GM12878 (cell line): ENCODE measurements around the gene LPCAT2. TPM values are rescaled to one million over a fixed set of nuclear protein-coding genes. Genes with fewer than 3 reads are reported as not detected.

Source experiments
- ATAC-seq: fragments of 200-7000 bp; cut with Tn5 transposase; 3 replicates; pipeline ENCODE4 v1.9.1; 2020; ENCODE audit warnings: mild to moderate bottlenecking, moderate library complexity
- BruUV-seq: library from RNA; stranded (reverse); fragments of 400-500 nt; replicated peaks from 2 replicates; lab custom pipeline; 2021; lab: Mats Ljungman, UMichigan
- CTCF ChIA-PET: fragments of 300-600 bp; sonication (Branson Sonifier 250); formaldehyde crosslinking; extraction: SDS; loops from one replicate; lab custom pipeline; 2021; ENCODE audit warnings: inconsistent platforms; lab: Yijun Ruan, JAX
- POLR2A ChIA-PET: fragments of 350-600 bp; formaldehyde crosslinking; extraction: SDS; loops from one replicate; lab custom pipeline; 2021; ENCODE audit warnings: inconsistent platforms; lab: Charles Lee
- RAD21 ChIA-PET: fragments of 300-600 bp; sonication (Branson Sonifier 250); formaldehyde crosslinking; loops from one replicate; lab custom pipeline; 2023; ENCODE audit warnings: antibody characterized with exemption; ENCODE audit not compliant: unreplicated experiment; lab: Charles Lee
- SMC1A ChIA-PET: fragments of 300-600 bp; sonication (Branson Sonifier 250); formaldehyde crosslinking; loops from one replicate; lab custom pipeline; 2023; ENCODE audit not compliant: unreplicated experiment, uncharacterized antibody; lab: Charles Lee
- DNase-seq: peaks from one replicate; pipeline ENCODE4 v3.0.0-alpha.2; 2011; ENCODE audit warnings: low read depth, low spot score
- FAIRE-seq: peaks from 3 replicates; lab custom pipeline; 2011; peaks lifted over from hg19 to GRCh38; lab: Jason Lieb, UNC
- H2AFZ ChIP-seq: 2 replicates; pipeline ENCODE4 v1.6.0; 2011; ENCODE audit warnings: low read depth, low read length, control low read depth; ENCODE audit not compliant: control insufficient read depth
- H3K27ac ChIP-seq: 2 replicates; pipeline ENCODE4 v1.5.1; 2011; ENCODE audit warnings: control low read depth; ENCODE audit not compliant: control insufficient read depth, insufficient read depth
- H3K27me3 ChIP-seq, 2 experiments: replicated peaks in 1 of 2; 2 replicates each; pipeline versions ENCODE4 v1.6.0 to v1.6.1; 2011; ENCODE audit warnings: low read length in 1 of 2; ENCODE audit not compliant: control insufficient read depth in 2 of 2, insufficient read depth in 2 of 2
- H3K36me3 ChIP-seq, 2 experiments: 2 replicates each; pipeline ENCODE4 v1.5.1; 2011; ENCODE audit warnings: low read length in 1 of 2; ENCODE audit not compliant: control insufficient read depth in 2 of 2, insufficient read depth in 2 of 2
- H3K4me1 ChIP-seq: 2 replicates; pipeline ENCODE4 v1.6.1; 2011; ENCODE audit warnings: mild to moderate bottlenecking, low read length, moderate library complexity, mixed read lengths; ENCODE audit not compliant: control insufficient read depth, insufficient read depth
- H3K4me2 ChIP-seq: 2 replicates; pipeline ENCODE4 v1.6.0; 2011; ENCODE audit warnings: control low read depth; ENCODE audit not compliant: control insufficient read depth, insufficient read depth
- H3K4me3 ChIP-seq: fragments of 200-600 bp; sonication (generic); 2 replicates; pipeline ENCODE4 v1.5.1; 2016
- H3K79me2 ChIP-seq: 2 replicates; pipeline ENCODE4 v1.6.0; 2011; ENCODE audit warnings: low read length; ENCODE audit not compliant: control insufficient read depth, insufficient read depth
- H3K9ac ChIP-seq: 2 replicates; pipeline ENCODE4 v1.8.0; 2011; ENCODE audit warnings: low read length, control low read depth, mixed read lengths; ENCODE audit not compliant: control insufficient read depth, insufficient read depth
- H3K9me3 ChIP-seq: replicated peaks from 3 replicates; pipeline ENCODE4 v1.5.1; 2011; ENCODE audit warnings: mild to moderate bottlenecking, low read length; ENCODE audit not compliant: control insufficient read depth, insufficient read depth
- H4K20me1 ChIP-seq: 2 replicates; pipeline ENCODE4 v1.6.0; 2011; ENCODE audit not compliant: control insufficient read depth, insufficient read depth
- ASH2L ChIP-seq: fragments of 300-600, 200-600 bp; sonication (generic); IDR thresholded peaks from 2 replicates; pipeline ENCODE4 v1.6.1; 2017; ENCODE audit warnings: low read depth, mild to moderate bottlenecking, borderline replicate concordance
- DPF2 ChIP-seq: fragments of 450-650 bp; IDR thresholded peaks from 2 replicates; pipeline ENCODE4 v1.6.1; 2017; ENCODE audit warnings: mild to moderate bottlenecking
- HSF1 ChIP-seq: fragments of 150-350 bp; IDR thresholded peaks from 2 replicates; pipeline ENCODE4 v1.6.1; 2014; ENCODE audit warnings: mild to moderate bottlenecking, low read depth, low read length
- LARP7 ChIP-seq: fragments of 450-650 bp; IDR thresholded peaks from 2 replicates; pipeline ENCODE4 v1.6.1; 2017; ENCODE audit warnings: mild to moderate bottlenecking
- NRF1 ChIP-seq: conservative IDR thresholded peaks from 2 replicates; pipeline ENCODE4 v1.6.1; 2011; ENCODE audit warnings: mild to moderate bottlenecking, low read depth, low read length, improper control_type of control experiment
- POLR2AphosphoS5 ChIP-seq: IDR thresholded peaks from 2 replicates; pipeline ENCODE4 v1.6.1; 2011; ENCODE audit warnings: mild to moderate bottlenecking, low read length, inconsistent platforms
- RFX5 ChIP-seq: IDR thresholded peaks from 2 replicates; pipeline ENCODE4 v1.6.1; 2011; ENCODE audit warnings: low read depth, low read length, improper control_type of control experiment
- SMAD1 ChIP-seq: fragments of 450-650 bp; IDR thresholded peaks from 2 replicates; pipeline ENCODE4 v1.6.1; 2018; ENCODE audit warnings: mild to moderate bottlenecking, low read depth; ENCODE audit not compliant: partially characterized antibody
- SMARCA5 ChIP-seq: fragments of 450-650 bp; IDR thresholded peaks from 2 replicates; pipeline ENCODE4 v1.6.1; 2017; ENCODE audit warnings: mild to moderate bottlenecking
- STAT1 ChIP-seq: fragments of 450-650 bp; conservative IDR thresholded peaks from 2 replicates; pipeline ENCODE4 v1.6.1; 2014; ENCODE audit warnings: antibody characterized with exemption, mild to moderate bottlenecking
- WRNIP1 ChIP-seq: IDR thresholded peaks from 2 replicates; pipeline ENCODE4 v1.6.1; 2011; ENCODE audit warnings: low read depth, low read length, improper control_type of control experiment, borderline replicate concordance
- YY1 ChIP-seq: IDR thresholded peaks from 2 replicates; pipeline ENCODE4 v1.6.1; 2011; ENCODE audit warnings: low read depth, mild to moderate bottlenecking, low read length
- ZNF217 ChIP-seq: fragments of 450-650 bp; IDR thresholded peaks from 2 replicates; pipeline ENCODE4 v1.6.1; 2017; ENCODE audit warnings: antibody characterized with exemption, mild to moderate bottlenecking
- WGBS: methylation state at CpG from one replicate; pipeline ENCODE4 v1.1.6; 2016; ENCODE audit warnings: low lambda C conversion rate; ENCODE audit not compliant: insufficient replicate concordance, insufficient coverage; ENCODE audit errors: missing lambda C conversion rate; 5-methylcytosine and 5-hydroxymethylcytosine counted together
- in situ Hi-C: fragments of 300-500 bp; cut with MboI; formaldehyde crosslinking; loops from 9 replicates; pipeline ENCODE4 v1.14.3; 2018; ENCODE audit warnings: mixed read lengths
- intact Hi-C: fragments of 100-400 bp; cut with micrococcal nuclease; formaldehyde crosslinking; loops from one replicate; pipeline ENCODE4 v1.14.2; 2022; ENCODE audit not compliant: unreplicated experiment
- polyA plus RNA-seq, 11 experiments: library from polyadenylated mRNA; depleted of rRNA in 4 of 11; unstranded in 6 of 11; stranded (reverse) in 5 of 11; fragments of >200 nt; fragmentation: Nextera tagmentation in 4 of 11; fragmentation: Illumina TruSeq in 1 of 11; extraction: Ambion mirVana in 4 of 11; extraction: Trizol in 1 of 11; gene quantifications; 1 replicate in 1 of 11; 2 replicates in 10 of 11; pipeline versions ENCODE4 v1.2.1 to v1.2.3, GENCODE V29; 2011 to 2016; ENCODE audit warnings: inconsistent platforms in 2 of 11, missing spikeins in 2 of 11, low read depth in 1 of 11
- total RNA-seq, 4 experiments: library from RNA; depleted of rRNA in 3 of 4; stranded (reverse); fragments of >200 nt in 3 of 4; fragmentation: Illumina TruSeq in 1 of 4; extraction: Trizol in 1 of 4; gene quantifications; 2 replicates each; pipeline versions ENCODE4 v1.2.1 to v1.2.3, GENCODE V29; 2013 to 2021
- TF ChIP-seq, protein P1 (sequence below): fragments of 450-650 bp; formaldehyde crosslinking; IDR thresholded peaks from 2 replicates; pipeline ENCODE4 v1.5.0; 2022; ENCODE audit warnings: mild to moderate bottlenecking, missing genetic modification characterization
- TF ChIP-seq, protein P2 (sequence below): fragments of 450-650 bp; formaldehyde crosslinking; IDR thresholded peaks from 2 replicates; pipeline ENCODE4 v1.4.0; 2020; ENCODE audit warnings: mild to moderate bottlenecking, moderate library complexity

LPCAT2 gene
- total and polyA plus RNA-seq, 10 of the 15 experiments (the other 5 are each of a cell fraction or from before 2014, with no cell fraction given) = 0.01 TPM; not detected in 9

DNA sequence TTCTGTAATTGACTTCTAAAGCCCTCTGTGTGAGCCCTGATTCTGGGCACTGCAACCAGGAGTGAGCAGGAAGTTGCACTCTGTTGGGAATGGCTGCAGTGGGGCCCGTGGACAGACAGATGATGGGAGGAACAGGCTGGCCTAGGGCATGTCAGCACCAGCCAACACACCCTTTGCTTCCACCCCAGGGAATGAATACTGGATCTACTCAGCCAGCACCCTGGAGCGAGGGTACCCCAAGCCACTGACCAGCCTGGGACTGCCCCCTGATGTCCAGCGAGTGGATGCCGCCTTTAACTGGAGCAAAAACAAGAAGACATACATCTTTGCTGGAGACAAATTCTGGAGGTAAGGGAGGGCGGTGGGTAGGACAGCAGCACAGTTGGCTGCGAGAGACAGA is 10.8 kb upstream of the LPCAT2 start:
- Histone ChIP-seq H2AFZ (no peak overlapping the region), H3K9ac (no peak overlapping the region), H3K36me3 (no peaks in the 10 kb centered on the region), H3K9me3 (no peaks in the 10 kb centered on the region), H3K79me2 (no peaks in the 10 kb centered on the region), H4K20me1 (no peaks in the 10 kb centered on the region), H3K27me3 (no peaks in the 10 kb centered on the region; a peak in 1 of 4 replicates), H3K4me3 (no peak overlapping the region), H3K27ac (no peak overlapping the region), H3K4me2 (no peak overlapping the region), H3K4me1 (no peaks in the 10 kb centered on the region)
- in situ Hi-C loops = no loop called here
- FAIRE-seq (no peak), ATAC-seq (no peak), DNase-seq (no peak)
- ChIA-PET RAD21 (no interaction called here), SMC1A (no interaction called here), CTCF (no interaction called here), POLR2A (no interaction called here)
- no TSS peak for BruUV-seq
- intact Hi-C loops = no loop called here
- no peak for TF ChIP-seq DPF2
- TF ChIP-seq STAT1 = no peak
- no peak for TF ChIP-seq YY1
- TF ChIP-seq SMAD1 = no peak
- no peak for TF ChIP-seq WRNIP1
- TF ChIP-seq ASH2L = no peak
- TF ChIP-seq LARP7 = no peak
- TF ChIP-seq HSF1 = no peak
- TF ChIP-seq ZNF217 = no peak
- no peak for TF ChIP-seq POLR2AphosphoS5
- no peak for TF ChIP-seq SMARCA5
- TF ChIP-seq RFX5 = no peak
- no peak for TF ChIP-seq NRF1
- TF ChIP-seq, protein P1, sequence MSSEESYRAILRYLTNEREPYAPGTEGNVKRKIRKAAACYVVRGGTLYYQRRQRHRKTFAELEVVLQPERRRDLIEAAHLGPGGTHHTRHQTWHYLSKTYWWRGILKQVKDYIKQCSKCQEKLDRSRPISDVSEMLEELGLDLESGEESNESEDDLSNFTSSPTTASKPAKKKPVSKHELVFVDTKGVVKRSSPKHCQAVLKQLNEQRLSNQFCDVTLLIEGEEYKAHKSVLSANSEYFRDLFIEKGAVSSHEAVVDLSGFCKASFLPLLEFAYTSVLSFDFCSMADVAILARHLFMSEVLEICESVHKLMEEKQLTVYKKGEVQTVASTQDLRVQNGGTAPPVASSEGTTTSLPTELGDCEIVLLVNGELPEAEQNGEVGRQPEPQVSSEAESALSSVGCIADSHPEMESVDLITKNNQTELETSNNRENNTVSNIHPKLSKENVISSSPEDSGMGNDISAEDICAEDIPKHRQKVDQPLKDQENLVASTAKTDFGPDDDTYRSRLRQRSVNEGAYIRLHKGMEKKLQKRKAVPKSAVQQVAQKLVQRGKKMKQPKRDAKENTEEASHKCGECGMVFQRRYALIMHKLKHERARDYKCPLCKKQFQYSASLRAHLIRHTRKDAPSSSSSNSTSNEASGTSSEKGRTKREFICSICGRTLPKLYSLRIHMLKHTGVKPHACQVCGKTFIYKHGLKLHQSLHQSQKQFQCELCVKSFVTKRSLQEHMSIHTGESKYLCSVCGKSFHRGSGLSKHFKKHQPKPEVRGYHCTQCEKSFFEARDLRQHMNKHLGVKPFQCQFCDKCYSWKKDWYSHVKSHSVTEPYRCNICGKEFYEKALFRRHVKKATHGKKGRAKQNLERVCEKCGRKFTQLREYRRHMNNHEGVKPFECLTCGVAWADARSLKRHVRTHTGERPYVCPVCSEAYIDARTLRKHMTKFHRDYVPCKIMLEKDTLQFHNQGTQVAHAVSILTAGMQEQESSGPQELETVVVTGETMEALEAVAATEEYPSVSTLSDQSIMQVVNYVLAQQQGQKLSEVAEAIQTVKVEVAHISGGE (CRISPR knock-in tag) = no peak
- TF ChIP-seq, protein P2, sequence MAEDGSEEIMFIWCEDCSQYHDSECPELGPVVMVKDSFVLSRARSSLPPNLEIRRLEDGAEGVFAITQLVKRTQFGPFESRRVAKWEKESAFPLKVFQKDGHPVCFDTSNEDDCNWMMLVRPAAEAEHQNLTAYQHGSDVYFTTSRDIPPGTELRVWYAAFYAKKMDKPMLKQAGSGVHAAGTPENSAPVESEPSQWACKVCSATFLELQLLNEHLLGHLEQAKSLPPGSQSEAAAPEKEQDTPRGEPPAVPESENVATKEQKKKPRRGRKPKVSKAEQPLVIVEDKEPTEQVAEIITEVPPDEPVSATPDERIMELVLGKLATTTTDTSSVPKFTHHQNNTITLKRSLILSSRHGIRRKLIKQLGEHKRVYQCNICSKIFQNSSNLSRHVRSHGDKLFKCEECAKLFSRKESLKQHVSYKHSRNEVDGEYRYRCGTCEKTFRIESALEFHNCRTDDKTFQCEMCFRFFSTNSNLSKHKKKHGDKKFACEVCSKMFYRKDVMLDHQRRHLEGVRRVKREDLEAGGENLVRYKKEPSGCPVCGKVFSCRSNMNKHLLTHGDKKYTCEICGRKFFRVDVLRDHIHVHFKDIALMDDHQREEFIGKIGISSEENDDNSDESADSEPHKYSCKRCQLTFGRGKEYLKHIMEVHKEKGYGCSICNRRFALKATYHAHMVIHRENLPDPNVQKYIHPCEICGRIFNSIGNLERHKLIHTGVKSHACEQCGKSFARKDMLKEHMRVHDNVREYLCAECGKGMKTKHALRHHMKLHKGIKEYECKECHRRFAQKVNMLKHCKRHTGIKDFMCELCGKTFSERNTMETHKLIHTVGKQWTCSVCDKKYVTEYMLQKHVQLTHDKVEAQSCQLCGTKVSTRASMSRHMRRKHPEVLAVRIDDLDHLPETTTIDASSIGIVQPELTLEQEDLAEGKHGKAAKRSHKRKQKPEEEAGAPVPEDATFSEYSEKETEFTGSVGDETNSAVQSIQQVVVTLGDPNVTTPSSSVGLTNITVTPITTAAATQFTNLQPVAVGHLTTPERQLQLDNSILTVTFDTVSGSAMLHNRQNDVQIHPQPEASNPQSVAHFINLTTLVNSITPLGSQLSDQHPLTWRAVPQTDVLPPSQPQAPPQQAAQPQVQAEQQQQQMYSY (CRISPR knock-in tag) = no peak
- 23% methylated on average over 6 of the region's 6 CpGs for whole genome bisulfite sequencing
